ENCODE data around the gene ENGASE.

DNA sequence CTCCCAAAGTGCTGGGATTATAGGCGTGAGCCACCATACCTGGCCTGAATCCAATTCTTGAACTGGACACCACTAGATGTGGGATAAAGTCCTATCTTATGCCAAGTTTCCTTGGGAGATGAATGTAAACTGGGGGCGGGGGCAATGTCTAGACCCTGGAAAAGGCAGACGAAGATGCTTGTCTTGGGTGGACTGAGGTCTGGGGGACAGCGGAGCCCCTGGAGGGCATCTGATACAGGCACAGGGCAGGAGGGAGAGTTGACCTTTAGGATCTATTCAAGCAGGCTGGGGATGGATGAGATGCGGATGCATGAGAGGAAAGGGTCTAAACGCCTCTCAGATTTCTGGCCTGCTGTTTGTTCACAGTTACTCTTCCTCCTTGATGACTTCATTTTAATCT, 38.9 kb upstream of the ENGASE start:
- TF ChIP-seq, protein P1, sequence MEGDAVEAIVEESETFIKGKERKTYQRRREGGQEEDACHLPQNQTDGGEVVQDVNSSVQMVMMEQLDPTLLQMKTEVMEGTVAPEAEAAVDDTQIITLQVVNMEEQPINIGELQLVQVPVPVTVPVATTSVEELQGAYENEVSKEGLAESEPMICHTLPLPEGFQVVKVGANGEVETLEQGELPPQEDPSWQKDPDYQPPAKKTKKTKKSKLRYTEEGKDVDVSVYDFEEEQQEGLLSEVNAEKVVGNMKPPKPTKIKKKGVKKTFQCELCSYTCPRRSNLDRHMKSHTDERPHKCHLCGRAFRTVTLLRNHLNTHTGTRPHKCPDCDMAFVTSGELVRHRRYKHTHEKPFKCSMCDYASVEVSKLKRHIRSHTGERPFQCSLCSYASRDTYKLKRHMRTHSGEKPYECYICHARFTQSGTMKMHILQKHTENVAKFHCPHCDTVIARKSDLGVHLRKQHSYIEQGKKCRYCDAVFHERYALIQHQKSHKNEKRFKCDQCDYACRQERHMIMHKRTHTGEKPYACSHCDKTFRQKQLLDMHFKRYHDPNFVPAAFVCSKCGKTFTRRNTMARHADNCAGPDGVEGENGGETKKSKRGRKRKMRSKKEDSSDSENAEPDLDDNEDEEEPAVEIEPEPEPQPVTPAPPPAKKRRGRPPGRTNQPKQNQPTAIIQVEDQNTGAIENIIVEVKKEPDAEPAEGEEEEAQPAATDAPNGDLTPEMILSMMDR (conservative IDR thresholded peaks at IDR 0.05 in 1 of 2, IDR thresholded peaks at IDR 0.05 in 1 of 2; ENCODE audit: extremely low read depth in 1 of 2, insufficient read depth in 1 of 2, low read depth in 1 of 2, low read length in 2 of 2) = no peak
- TF ChIP-seq EZH2 (IDR thresholded peaks at IDR 0.05; ENCODE audit: borderline replicate concordance, low read length) = no peak
